HL-60 (cell line): Measurements from ENCODE around the gene SF3B3.

ENCODE experiments used
- CTCF ChIP-seq: IDR thresholded peaks from one replicate; pipeline ENCODE4 v1.5.1; 2011; ENCODE audit warnings: low read length, control low read depth, inconsistent platforms; ENCODE audit not compliant: insufficient read depth
- REST ChIP-seq: IDR thresholded peaks from 2 replicates; pipeline ENCODE4 v1.6.1; 2012; ENCODE audit warnings: low read depth; ENCODE audit not compliant: insufficient replicate concordance

GRCh38 chr16:70474320-70475053, 49.1 kb upstream of the SF3B3 start:
- no peak for TF ChIP-seq CTCF
- no peak for TF ChIP-seq REST
